ENCODE data around the gene TMEM72. TPM values are rescaled to one million over a fixed set of nuclear protein-coding genes. Genes with fewer than 3 reads are reported as not detected.

The TMEM72 gene
- total RNA-seq, 1 experiment from 2014 or later: not detected

- H2AFZ ChIP-seq (ENCODE audit: low read length): no peak overlapping the region
These were observed 23.5 kb downstream of the TMEM72 start for GRCh38 chr10:44934416-44935200.

DNA sequence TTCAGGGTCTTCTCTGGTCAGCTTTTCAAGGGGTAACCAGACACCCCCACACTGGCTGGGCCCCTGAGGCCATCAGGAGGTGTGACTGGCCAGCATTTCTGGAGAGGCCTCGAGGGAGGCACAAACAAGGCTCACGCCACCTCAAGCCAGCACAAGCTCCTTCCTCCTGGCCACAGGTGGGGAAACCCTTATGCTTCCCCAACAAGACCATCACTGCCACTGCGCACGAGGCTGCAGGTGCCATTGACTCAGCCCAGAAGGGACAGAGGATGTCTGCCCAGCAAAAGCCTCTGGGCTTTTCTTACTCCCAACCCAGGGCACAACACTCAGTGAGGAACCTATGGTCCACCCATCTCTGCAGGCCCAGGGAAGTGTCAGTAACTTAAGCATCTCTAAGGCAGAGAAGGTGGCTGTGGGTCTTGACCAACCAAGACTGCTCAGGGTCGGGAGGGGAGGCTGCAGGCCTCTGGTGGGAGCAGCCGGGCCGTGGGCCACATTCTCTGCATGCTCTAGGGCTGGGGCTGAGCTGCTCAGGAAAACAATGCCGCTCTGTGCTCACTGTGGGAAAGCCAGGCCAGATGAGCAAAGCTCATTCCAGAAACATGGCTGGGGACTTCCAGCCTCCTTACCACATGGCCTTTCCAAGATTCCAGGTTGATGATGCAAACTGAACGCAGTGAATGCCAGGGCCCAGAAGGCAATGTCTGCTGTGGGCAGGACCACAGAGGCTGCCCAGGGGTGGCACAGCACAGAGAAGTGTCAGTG is 24.2 kb downstream of the TMEM72 start:
- CTCF ChIA-PET: no interaction called here
- no peak for TF ChIP-seq EZH2phosphoT487 (IDR thresholded peaks at IDR 0.05; ENCODE audit: borderline replicate concordance, low read length)
- TF ChIP-seq, protein P1, sequence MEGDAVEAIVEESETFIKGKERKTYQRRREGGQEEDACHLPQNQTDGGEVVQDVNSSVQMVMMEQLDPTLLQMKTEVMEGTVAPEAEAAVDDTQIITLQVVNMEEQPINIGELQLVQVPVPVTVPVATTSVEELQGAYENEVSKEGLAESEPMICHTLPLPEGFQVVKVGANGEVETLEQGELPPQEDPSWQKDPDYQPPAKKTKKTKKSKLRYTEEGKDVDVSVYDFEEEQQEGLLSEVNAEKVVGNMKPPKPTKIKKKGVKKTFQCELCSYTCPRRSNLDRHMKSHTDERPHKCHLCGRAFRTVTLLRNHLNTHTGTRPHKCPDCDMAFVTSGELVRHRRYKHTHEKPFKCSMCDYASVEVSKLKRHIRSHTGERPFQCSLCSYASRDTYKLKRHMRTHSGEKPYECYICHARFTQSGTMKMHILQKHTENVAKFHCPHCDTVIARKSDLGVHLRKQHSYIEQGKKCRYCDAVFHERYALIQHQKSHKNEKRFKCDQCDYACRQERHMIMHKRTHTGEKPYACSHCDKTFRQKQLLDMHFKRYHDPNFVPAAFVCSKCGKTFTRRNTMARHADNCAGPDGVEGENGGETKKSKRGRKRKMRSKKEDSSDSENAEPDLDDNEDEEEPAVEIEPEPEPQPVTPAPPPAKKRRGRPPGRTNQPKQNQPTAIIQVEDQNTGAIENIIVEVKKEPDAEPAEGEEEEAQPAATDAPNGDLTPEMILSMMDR (conservative IDR thresholded peaks at IDR 0.05; ENCODE audit: low read depth, low read length): no peak
- no peak for TF ChIP-seq EZH2 (IDR thresholded peaks at IDR 0.05; ENCODE audit: low read length, unreplicated experiment)
- no TSS peak for BruUV-seq (replicated peaks)
- Histone ChIP-seq H4K20me1 (ENCODE audit: low read length) (no peaks in the 10 kb centered on the region), H3K27ac (ENCODE audit: low read length) (no peak overlapping the region), H2AFZ (ENCODE audit: low read length) (no peak overlapping the region), H3K4me1 (ENCODE audit: insufficient read depth, low read length) (no peaks in the 10 kb centered on the region), H3K9me2 (replicated peaks; ENCODE audit: low read length) (no peaks in the 10 kb centered on the region), H3K79me2 (ENCODE audit: low read length) (no peaks in the 10 kb centered on the region), H3K27me3 (ENCODE audit: low read length) (no peaks in the 10 kb centered on the region), H3K36me3 (ENCODE audit: low read depth, low read length) (no peaks in the 10 kb centered on the region), H3K9me3 (ENCODE audit: low read length) (no peaks in the 10 kb centered on the region), H3K4me3 (ENCODE audit: low read length) (no peak overlapping the region), H3K4me2 (ENCODE audit: low read length) (no peak overlapping the region), H3K9ac (ENCODE audit: low read length) (no peak overlapping the region), H3F3A (ENCODE audit: low read length, unreplicated experiment) (no peaks in the 10 kb centered on the region)
- intact Hi-C loops (cut with micrococcal nuclease): no loop called here
- DNase-seq (no peak), ATAC-seq (no peak)
- POLR2A ChIA-PET (ENCODE audit: unreplicated experiment): interaction anchor here (0.7 kb wide), 1 partner anchor 47 kb away, joined by 4 read pairs; no protein-coding TSS in a partner anchor

More at GRCh38 chr10:44934416-44935200, 23.5 kb downstream of the TMEM72 start:
- Histone ChIP-seq H3K36me3 (ENCODE audit: low read depth, low read length) (no peaks in the 10 kb centered on the region), H3K9ac (ENCODE audit: low read length) (no peak overlapping the region), H3K9me3 (ENCODE audit: low read length) (no peaks in the 10 kb centered on the region), H3K27ac (ENCODE audit: low read length) (no peak overlapping the region), H3K4me3 (ENCODE audit: low read length) (no peak overlapping the region), H3K4me1 (ENCODE audit: insufficient read depth, low read length) (no peaks in the 10 kb centered on the region), H3K9me2 (replicated peaks; ENCODE audit: low read length) (no peaks in the 10 kb centered on the region), H3F3A (ENCODE audit: low read length, unreplicated experiment) (no peaks in the 10 kb centered on the region), H4K20me1 (ENCODE audit: low read length) (no peaks in the 10 kb centered on the region), H3K4me2 (ENCODE audit: low read length) (no peak overlapping the region), H3K27me3 (ENCODE audit: low read length) (0 out of 2 replicates have a peak, but pooled peaks cover 2% of the 10 kb centered on the region), H3K79me2 (ENCODE audit: low read length) (no peaks in the 10 kb centered on the region)
- no peak for ATAC-seq
- intact Hi-C loops (cut with micrococcal nuclease): loop anchor here (5.0 kb wide), 1 partner anchor 273 kb away; no protein-coding TSS in a partner anchor
- POLR2A ChIA-PET (ENCODE audit: unreplicated experiment): no interaction called here
- DNase-seq: no peak
- BruUV-seq (replicated peaks): no TSS peak
- CTCF ChIA-PET: no interaction called here
- TF ChIP-seq, protein P1 (conservative IDR thresholded peaks at IDR 0.05; ENCODE audit: low read depth, low read length): no peak
- TF ChIP-seq EZH2phosphoT487 (IDR thresholded peaks at IDR 0.05; ENCODE audit: borderline replicate concordance, low read length): no peak
- no peak for TF ChIP-seq EZH2 (IDR thresholded peaks at IDR 0.05; ENCODE audit: low read length, unreplicated experiment)

All from PC-3 (cell line).